AG08395 (cell line): ENCODE data around the gene KCNF1.

ENCODE experiments used
- DNase-seq: peaks from one replicate; pipeline ENCODE4 v3.0.0; 2012; ENCODE audit warnings: mixed read lengths, low spot score

KCNF1 gene

DNA sequence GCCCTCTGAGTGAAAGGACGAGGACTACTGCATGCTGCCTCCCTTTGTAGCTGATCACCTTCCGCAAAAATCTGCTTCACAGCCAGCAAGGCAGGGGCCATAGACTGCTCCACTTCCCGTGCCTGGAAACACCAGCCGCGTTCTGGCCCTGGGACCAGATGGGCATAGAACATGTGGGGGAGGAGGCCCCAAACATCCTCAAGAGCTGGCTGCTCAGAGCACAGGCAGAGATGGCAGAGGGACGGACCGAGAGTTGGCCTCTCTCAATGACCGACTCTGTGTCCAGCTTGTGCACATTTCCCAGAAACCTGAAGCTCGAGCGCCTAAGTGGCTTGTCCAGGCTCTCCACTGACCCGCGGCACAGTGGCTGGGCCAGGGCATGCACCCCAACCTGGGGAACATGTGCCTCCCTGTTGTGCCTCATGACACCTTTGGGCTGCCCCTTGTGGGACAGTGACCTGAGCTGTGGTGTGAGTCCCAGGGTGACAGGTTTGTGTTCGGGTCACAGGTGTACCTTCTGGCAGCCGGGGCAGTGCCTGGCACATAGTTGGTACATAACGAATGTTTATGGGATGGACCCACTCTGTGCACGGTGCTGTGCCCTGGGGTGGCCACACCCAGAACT, 9.1 kb downstream of the KCNF1 start:
- no peak for DNase-seq

DNA sequence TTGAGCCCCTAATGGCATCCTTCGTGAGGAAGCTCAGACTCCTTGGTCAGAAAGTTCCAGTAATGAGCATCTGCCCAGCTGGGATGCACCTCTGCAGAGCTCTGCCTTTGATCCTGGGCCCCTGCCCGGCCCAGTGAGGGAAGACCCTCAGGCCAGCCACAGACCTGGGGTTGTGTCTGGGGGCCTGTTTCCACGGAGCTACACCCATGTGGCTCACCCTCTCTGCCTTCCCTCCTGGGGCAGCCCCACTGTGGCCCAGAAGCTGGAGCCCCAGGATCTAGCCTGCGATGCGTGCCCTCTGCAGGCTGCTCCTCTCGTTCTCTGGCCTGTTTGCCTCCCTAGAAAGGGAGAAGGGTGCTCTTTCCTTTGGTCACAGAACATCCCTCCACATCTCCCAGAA, 9.8 kb downstream of the KCNF1 start:
- DNase-seq: no peak

DNA sequence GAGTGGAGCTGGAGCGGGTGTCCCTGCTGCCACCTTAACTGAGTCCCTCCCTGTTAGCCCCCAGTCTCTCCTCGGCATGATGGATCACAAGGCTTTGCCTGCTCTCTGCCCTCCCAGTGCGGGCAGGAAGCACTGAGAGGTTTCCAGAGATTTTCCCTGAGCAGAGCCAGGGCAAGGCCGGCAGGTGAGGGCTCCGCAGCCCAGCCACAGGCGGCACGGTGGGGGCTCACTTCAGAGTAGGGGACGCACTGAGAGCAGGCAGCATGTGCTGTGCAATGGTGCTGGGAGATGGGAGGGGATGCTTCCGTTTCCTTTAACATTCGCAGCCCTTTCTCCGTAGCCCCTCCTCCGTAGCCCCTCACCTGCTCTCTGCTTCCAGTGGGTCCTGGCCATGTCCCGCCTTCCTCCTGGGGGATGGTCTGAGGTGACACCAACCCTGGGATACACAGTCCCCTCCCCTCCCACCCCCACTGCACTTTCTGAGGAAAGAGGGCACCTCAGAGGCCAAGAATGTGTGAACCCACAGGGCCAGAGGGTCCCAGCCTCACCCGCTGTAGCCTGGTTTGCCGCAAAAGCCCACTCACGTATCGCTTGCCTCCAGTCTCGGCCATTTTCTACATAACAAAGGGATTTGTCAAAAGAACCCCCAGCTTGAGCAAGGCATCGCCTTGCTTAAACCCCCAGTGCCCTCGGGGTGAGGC, 10.7 kb downstream of the KCNF1 start:
- DNase-seq: no peak

DNA sequence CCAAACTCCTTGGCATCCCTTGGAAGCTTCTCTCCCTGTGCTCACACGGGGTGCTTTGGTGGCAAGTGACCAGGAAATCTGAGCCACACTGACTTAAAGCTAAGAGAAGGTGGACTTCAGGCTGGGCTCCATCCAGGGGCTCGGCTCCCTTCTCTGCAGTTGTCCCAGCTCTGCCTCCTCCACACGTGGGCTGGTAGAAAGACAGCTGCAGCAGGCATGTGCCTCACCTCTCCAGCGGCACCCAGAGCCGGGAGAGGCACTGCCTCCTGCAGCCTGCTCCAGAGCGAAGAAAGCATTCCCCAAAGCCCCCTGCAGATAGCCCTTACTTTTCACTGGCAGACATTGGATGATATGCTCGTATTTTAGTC, 11.3 kb downstream of the KCNF1 start:
- no peak for DNase-seq

DNA sequence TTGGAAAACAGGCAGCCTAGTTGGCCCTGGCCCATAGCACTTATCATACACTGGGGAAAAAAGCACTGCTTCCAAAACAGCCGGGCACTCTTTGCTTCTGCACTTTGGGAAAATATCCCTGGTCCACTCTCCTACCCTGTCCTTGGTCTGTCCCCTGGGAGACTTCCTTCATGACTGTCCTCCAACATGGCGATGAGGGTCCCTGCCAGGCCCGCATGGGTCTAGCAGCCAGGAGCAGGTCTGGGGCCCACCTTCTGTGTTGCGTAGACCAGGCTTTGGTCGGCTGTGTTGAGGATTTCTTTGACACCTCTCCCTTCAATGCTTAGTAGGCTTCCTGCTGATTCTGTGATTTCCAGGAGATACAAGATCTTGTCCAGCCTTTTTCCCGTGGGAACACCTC, 12.2 kb downstream of the KCNF1 start:
- no peak for DNase-seq

DNA sequence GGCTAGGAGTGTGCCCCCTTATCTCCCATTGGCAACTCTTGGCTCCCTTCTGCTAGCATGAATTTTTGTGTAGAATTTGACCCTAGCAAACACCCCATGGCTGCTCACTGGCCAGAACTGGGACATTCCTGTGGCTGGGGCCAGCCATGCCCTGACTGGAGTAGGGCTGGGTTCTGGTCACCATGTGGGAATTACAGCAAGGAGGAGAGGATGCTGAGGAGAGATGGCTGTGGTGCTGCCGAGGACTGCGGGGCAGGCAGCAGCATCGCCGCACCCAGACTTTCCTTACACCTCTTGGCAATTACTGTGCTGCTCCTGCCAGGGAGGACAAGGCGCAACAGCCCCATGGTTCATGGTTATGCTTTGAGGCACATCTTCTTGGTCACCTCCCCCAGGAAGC, 12.7 kb downstream of the KCNF1 start:
- DNase-seq: peak; percentile 68

DNA sequence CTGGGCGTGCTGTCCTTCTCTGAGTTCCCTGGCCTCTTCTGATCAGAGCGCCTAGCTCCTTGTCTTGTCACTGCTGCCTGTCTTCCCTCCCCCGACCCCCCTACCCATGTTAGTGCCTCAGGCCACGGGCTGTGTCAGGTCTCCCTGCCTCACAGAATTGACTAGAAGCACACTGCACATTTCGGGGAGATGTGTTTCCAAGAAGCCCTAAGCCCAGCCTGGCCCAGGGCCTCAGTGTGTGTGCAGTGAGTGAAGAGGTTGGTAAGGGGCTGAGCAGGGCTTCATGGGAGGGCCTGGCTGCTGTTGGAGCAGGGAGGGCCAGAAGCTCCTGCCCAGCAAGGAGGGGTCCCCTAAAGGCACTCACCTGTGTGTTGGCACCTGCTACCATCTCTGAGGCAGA, 13.1 kb downstream of the KCNF1 start:
- DNase-seq: no peak

DNA sequence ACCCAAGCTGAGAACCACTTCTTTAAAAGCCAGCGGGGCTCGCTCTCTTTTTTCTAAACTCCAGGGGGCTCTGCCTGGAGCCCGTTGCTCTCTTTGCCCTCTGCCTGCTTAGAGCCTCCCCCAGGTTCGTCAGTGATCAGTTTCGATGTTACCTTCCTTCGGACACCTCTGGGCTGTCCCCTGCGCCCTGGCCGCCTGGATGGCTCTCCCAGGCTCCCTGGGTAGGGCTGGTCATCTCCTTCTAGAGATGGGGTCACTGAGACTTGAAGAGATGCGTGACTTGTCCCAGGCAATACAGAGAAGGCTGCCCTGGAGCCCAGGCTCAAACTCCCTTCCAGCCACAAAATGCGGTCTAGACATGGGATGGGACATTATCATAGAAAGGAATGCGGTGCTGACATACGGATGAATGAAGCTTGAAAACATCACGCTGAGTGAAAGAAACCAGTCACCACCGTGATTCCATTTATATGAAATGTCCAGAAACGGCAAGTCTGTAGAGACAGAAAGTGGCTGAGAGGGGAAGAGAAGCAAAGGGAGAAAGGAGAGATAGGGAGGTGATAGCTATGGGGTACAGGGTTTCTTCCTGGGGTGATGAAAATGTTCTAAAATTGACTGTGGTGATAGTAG, 14.6 kb downstream of the KCNF1 start:
- peak; percentile 10 for DNase-seq

DNA sequence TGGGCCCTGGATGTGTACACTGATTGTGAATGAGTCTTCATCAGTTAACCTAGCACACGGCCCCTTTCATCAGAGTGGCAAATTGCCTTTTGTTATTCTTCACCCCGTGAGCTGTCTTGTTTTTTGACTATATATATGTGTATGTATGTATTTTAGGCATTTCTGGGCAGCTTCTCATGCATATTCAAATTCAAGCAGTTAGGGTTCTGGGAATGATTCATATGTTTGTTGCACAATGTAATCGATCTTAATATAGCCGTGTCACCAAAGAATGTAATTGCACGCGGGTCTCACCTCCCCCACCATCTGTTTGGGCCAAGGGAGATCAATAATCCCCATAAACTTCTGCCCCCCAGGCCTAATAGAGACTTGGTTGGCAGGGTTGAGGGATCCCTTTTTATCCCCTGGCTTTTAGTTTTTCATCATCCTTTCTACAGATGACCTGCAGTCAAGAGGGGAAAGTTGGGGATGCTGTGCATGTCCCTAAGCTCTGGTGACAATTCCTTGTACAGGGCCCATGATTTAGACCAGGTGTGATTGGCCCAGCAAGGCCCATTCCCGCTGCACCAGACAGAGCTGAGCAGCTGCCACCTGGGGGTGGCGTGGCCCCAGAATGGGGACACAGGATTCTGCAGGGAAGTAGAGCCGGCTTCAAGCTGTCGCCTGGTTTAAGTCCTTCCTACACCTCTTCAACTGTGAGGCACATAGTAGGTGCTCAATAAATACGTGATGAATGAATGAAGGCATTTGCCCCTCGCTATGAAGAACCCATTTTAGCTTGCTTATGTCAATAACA, 19.2 kb downstream of the KCNF1 start:
- no peak for DNase-seq

DNA sequence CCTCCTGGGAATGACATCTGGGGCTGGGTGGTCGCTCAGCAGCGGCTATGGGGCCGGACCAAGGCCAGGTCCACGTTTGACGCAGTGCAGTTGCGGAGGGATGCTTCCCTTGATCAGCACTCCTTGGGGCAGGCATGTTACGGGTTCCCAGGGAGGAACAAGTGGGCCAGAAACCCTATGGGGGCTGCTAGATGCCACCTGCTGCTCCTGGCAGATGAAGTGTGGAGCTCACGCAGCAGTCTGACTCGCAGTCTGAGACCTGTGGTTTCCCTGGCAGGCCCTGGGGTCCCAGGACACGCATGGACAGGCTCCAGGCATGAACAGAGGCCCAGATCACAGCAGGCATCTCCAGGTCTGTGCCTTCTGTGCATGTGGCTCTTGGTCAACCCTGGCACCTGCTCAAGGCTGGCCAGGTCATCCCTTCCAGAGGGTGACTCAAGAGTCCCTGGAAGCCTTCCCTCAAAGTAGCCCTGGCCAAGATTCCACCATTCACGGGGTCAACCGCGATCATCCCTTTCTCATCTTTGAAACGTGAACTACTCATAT, 20.0 kb downstream of the KCNF1 start:
- peak; percentile 69 for DNase-seq

DNA sequence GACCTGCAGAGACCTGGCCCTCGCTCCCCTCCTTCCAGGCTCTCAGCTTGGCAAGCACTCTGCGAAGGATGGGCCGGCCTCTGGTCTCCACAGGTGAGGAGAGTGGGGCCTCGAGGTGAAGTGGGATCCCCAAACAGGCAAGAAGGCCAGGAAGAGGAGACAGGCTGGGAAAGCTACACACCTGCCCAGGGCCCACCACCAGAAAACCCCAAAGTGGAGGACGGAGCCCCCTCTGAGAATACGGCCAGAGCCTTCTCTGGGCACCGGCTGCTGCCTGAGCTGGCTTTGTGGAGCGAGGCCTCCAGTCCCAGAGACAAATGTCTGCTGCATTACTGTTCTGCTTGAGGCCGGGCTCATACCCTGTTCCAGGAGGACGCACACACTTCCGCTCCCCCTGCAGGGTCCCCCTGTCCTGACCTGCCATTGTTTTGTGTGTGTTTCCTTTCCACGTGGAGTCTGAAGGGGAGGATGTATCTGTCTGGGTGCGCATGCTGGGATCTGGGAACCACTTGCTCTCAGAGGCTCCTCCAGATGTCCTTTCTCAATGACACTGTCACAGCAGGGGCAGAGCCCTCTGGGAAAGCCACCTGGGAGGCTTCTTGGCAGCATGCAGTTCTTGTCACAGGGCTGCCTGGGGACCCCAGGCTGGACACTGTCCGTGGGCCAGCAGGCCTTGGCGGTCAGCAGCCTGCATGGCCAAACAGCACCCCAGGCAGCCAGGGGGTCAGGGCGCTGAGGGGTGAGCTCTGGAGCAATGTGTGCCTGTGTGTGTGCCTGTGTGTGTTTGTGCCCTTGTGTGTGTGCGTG, 20.8 kb downstream of the KCNF1 start:
- no peak for DNase-seq

DNA sequence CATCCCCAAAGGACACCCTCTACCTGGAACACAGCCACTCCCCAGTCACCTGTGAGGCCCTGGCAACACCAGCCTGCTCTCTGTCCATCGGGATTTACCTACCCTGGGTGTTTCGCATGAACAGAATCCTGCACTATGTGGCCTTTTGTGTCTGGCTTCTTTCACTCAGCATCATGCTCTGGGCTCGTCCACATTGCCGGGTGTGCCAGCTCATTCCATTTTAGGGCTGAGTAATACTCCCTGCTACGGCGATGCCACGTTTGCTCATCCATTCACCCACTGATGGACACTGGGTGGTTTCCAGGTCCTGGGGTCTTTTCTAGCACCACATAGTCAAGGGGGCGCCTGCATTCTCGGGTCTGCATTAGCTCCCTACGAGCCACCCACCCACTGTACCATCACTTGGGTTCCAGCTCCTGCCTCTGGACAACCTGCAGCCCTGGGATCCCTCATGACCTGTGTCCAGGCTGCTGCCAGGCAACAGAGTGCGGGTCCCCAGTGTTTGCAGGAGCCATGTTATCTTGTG, 22.0 kb downstream of the KCNF1 start:
- no peak for DNase-seq

DNA sequence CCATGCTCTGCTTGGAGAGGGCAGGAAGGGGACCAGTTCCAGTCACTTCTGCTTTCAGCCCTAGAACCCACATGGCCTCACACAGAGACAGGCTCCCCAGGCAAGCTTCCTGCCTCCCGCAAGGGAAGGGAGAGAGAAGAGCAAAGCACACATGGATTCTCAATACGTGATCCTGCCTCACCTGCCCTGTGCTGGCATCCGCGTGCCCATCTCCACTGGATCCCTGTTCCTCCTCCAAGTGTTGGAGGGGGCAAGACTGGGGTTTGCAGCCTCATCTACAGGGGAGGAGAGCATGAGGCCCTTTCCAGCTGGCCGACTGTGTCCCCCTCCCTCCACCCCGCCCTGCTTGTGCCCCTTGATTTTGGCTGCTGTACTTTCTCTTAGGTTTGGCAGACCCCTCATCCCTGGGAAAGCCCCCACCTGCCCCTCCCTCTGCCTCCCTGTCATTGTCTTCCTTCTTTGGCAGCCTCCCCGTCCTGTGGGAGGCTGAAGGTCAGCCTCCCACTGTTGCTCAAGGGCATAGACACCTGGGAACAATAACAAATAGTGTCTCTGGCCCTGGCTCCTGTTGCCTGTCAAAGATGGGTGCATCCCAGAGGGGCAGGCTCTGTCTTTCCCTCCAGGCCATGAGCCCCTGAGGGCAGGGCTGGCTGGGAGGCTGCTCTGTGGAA, 22.7 kb downstream of the KCNF1 start:
- DNase-seq: no peak

DNA sequence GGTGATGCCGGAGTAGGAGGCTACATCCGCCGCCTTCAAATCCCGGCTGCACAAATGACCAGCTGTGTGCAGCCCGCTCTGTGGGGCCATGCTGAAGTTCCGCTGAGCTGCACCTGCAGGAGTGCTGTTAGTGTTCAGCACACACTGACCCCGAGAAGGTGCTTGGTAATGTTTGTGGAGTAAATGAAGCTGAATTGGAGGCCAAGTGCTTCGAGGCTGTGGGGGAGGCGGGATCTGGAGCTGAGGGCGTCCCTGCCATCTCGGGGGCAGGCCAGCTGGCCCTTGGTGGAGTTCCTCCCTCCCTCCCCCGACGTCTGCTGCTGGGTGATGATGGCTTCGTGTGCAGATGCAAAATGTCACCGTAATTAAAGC, 23.2 kb downstream of the KCNF1 start:
- DNase-seq: no peak

DNA sequence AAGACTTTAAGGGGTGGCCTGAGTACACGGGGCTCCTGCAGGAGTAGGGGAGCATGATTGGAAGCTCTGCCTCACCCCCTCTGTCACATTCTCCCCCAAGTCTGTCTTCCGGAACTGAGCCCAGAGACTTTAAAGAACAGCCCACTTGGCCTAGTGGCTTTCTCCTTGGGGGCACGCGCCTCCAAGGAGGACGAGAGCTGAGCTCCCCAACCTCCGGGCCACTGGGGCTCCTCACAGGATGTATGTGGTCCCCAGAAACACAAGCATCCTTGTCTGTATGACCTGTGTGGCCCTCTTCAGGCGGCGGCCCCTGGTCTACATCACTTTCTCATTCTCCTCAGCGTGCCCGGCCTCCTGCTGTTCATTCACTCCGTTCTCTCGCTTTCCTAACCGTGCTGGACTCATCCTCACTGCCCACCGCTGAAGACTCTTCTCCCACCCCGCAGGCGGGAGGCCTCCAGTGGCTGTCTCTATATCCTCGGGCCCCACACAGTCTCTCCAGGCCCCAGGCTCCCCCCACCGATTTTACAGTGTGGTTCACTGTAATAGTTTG, 23.7 kb downstream of the KCNF1 start:
- DNase-seq: no peak

DNA sequence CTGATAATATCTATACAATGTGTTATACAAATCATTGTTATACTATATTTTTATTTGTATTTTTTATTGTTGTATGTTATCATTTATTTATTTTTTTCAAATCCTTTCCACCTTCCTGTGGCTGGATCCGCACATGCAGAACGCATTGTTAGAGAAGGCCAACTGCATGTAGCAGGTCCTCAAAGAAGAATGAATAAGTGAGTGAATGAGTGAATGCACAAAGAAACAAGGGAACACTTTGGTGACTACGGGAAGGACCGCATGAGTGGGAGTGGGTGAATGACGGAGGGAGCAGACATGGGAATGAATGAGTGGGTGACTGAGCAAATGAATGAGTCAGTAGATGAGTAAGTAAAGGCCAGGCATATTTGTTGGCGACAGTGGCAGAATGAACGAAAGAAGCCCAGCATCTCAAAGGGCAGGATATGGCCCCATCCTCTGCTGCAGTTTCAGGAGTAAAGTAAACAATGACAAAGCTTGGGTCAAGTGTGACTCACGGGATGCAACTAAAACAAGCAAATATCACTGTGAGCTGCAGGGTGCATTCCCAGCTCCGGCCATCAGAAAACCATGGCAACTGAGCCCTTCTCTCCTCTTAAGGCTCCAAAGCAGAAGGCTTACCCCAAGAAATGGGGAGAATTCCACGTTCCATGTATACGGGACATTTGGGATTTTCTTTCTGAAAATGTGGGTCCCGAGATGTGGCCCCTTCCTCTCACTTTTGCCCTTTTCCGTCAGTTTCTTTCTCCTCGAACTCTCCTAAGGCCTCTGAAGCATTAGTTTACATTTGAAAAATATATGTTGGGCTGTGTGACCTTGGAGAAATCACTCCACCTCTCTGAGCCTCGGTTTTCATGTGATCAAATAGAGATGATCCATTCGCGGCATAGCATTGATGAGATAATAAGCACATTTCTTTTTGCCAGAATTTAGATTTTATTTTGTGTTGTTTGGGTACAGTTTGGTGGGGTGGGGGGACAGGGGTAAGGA, 24.5 kb downstream of the KCNF1 start:
- peak; percentile 97 for DNase-seq

DNA sequence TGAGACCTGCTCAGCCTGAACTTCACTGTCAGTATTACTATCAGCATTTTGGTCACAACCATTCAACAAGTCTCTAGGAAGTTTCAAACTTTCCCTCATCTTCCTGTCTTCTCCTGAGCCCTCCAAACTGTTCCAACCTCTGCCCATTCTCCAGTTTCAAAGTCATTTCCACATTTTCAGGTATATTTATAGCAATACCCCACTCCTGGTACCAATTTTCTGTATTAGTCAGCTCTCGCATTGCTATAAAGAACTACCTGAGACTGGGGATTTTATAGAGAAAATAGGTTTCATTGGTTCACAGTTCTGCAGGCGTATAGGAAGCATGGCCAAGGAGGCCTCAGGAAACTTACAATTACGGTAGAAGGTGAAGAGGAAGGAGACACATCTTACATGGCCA, 27.3 kb downstream of the KCNF1 start:
- DNase-seq: no peak

DNA sequence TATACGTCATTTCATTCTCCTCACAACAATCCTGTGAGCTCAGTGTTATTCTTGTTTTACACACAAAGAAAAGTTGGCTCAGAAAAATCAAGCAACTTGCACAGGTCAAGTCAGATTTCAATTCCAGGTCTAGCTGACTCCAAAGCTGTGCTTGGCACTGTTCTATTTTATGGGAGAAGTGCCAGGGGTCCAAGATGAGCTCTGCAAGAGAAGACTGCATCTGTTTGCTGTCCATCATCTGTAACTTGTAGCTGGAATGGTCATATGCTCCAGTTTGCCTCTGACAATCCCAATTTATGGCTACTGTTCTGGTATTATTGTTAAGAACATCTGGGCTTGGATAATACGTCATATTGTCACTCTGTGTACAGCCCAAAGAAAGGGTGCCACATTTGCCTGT, 28.9 kb downstream of the KCNF1 start:
- no peak for DNase-seq

DNA sequence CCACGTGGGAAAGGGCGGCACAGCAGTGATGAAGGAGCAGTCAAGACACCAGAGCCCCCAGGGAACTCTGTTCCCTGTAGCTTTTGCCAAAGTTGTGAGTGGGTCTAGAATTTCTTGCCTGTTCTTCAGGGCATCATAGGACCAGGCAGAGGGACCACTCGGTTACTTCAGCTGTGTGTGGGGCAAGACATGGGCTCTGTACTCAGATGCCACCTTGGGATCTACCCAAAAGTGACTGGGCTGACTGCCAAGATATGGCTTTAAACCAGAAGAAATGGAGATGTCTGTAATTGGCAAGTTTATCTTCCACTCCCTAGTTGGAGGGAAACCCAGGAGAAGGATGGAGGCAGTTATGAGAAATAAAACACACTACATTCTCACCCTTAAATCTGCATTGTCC, 29.6 kb downstream of the KCNF1 start:
- no peak for DNase-seq
